ENCODE results near the gene SOAT2. TPM values are rescaled to one million over a fixed set of nuclear protein-coding genes. Genes with fewer than 3 reads are reported as not detected.

SOAT2 gene
- polyA plus RNA-seq, 2 donors: 0.14 to 0.16 TPM

GRCh38 chr12:53171725-53172329, 68.5 kb downstream of the SOAT2 start:
- Histone ChIP-seq H3K9me3 (ENCODE audit: control insufficient read depth in 2 of 2, insufficient read depth in 1 of 2, low read depth in 1 of 2, low read length in 1 of 2) (no peaks in the 10 kb centered on the region), H3K36me3 (ENCODE audit: control insufficient read depth in 2 of 2, insufficient read depth in 2 of 2, low read length in 1 of 2) (peaks cover 4 to 11% of the 10 kb centered on the region in 2 donors), H3K27ac (ENCODE audit: low read depth in 2 of 2, low read length in 1 of 2) (no peak overlapping the region), H3K4me1 (ENCODE audit: control insufficient read depth in 2 of 2, insufficient read depth in 2 of 2, low read length in 1 of 2) (no peaks in the 10 kb centered on the region), H3K27me3 (ENCODE audit: control insufficient read depth in 1 of 2, insufficient read depth in 2 of 2, low read length in 2 of 2) (no peaks in the 10 kb centered on the region), H3K4me3 (ENCODE audit: low read depth in 1 of 2, low read length in 2 of 2) (no peak overlapping the region)
- 48 to 57% methylated on average over 10 of the region's 10 CpGs for WGBS, 2 donors

DNA sequence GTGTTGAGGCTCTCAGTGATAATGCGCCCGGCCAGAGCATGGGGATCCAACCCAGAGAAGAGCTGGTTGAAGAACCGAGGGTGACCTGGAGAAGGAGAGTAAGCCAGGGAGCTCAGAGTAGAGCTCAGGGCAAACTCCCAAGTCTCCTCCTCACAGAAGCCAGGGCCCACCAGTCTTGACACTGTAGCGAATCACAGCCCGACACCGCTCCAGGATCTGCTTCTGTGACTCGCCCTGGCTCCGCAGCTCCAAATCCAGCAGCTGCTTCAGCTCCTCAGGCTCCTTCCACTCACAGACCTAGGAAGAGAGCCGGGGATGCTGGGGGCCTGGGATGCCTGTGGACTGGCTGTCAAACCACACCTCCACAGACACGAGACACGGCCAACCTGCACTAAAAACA, 69.1 kb downstream of the SOAT2 start:
- no peak overlapping the region for H3K4me3 ChIP-seq (ENCODE audit: low read depth in 1 of 2, low read length in 2 of 2)
- H3K27ac ChIP-seq (ENCODE audit: low read depth in 2 of 2, low read length in 1 of 2): no peak overlapping the region
- H3K4me1 ChIP-seq (ENCODE audit: control insufficient read depth in 2 of 2, insufficient read depth in 2 of 2, low read length in 1 of 2): no peaks in the 10 kb centered on the region
- no peaks in the 10 kb centered on the region for H3K27me3 ChIP-seq (ENCODE audit: control insufficient read depth in 1 of 2, insufficient read depth in 2 of 2, low read length in 2 of 2)
- WGBS, 2 donors: 88 to 90% methylated on average over 11 of the region's 11 CpGs
- peaks cover 4 to 11% of the 10 kb centered on the region in 2 donors for H3K36me3 ChIP-seq (ENCODE audit: control insufficient read depth in 2 of 2, insufficient read depth in 2 of 2, low read length in 1 of 2)
- no peaks in the 10 kb centered on the region for H3K9me3 ChIP-seq (ENCODE audit: control insufficient read depth in 2 of 2, insufficient read depth in 1 of 2, low read depth in 1 of 2, low read length in 1 of 2)

GRCh38 chr12:53173085-53173715, 69.9 kb downstream of the SOAT2 start:
- Histone ChIP-seq H3K27ac (ENCODE audit: low read depth in 2 of 2, low read length in 1 of 2) (no peak overlapping the region), H3K4me3 (ENCODE audit: low read depth in 1 of 2, low read length in 2 of 2) (no peak overlapping the region), H3K9me3 (ENCODE audit: control insufficient read depth in 2 of 2, insufficient read depth in 1 of 2, low read depth in 1 of 2, low read length in 1 of 2) (no peaks in the 10 kb centered on the region), H3K36me3 (ENCODE audit: control insufficient read depth in 2 of 2, insufficient read depth in 2 of 2, low read length in 1 of 2) (peaks cover 4 to 11% of the 10 kb centered on the region in 2 donors), H3K4me1 (ENCODE audit: control insufficient read depth in 2 of 2, insufficient read depth in 2 of 2, low read length in 1 of 2) (no peaks in the 10 kb centered on the region), H3K27me3 (ENCODE audit: control insufficient read depth in 1 of 2, insufficient read depth in 2 of 2, low read length in 2 of 2) (no peaks in the 10 kb centered on the region)
- WGBS, 2 donors: 90 to 91% methylated on average over 10 of the region's 10 CpGs

Other genes starting within 250 kb of the SOAT2 start
- gene KRT8, start 198.4 kb upstream of the SOAT2 start, polyA plus RNA-seq: 100 to 1,000 TPM in 1 of 2 donors, 10 to 100 TPM in 1; 38.7 to 105 TPM
- gene KRT18, start 154.4 kb upstream of the SOAT2 start, polyA plus RNA-seq: 100 to 1,000 TPM; 101 to 256 TPM
- gene EIF4B, start 97.0 kb upstream of the SOAT2 start, polyA plus RNA-seq: 100 to 1,000 TPM in 1 of 2 donors, 10 to 100 TPM in 1; 58.8 to 102 TPM
- 10 to 100 TPM; 32.9 to 48.6 TPM for gene TNS2, start 53.4 kb upstream of the SOAT2 start, polyA plus RNA-seq
- 10 to 100 TPM; 16.1 to 24.1 TPM for gene SPRYD3, start 24.1 kb upstream of the SOAT2 start, polyA plus RNA-seq
- gene IGFBP6, start 5.8 kb upstream of the SOAT2 start, polyA plus RNA-seq: 10 to 100 TPM; 40.8 to 59.1 TPM
- gene ZNF740, start 77.2 kb downstream of the SOAT2 start, polyA plus RNA-seq: 1 to 10 TPM; 4.7 to 5.3 TPM
- 10 to 100 TPM; 25.6 to 63.7 TPM for gene CSAD, start 77.4 kb downstream of the SOAT2 start, polyA plus RNA-seq
- 1 to 10 TPM; 7.5 to 8.0 TPM for gene ITGB7, start 103.8 kb downstream of the SOAT2 start, polyA plus RNA-seq
- 100 to 1,000 TPM in 1 of 2 donors, 10 to 100 TPM in 1; 84.8 to 104 TPM for gene RARG, start 128.7 kb downstream of the SOAT2 start, polyA plus RNA-seq
- 10 to 100 TPM; 43.8 to 66.1 TPM for gene ESPL1, start 164.8 kb downstream of the SOAT2 start, polyA plus RNA-seq
- gene PFDN5, start 192.1 kb downstream of the SOAT2 start, polyA plus RNA-seq: 100 to 1,000 TPM; 612 to 762 TPM
- gene MYG1, start 196.2 kb downstream of the SOAT2 start, polyA plus RNA-seq: 10 to 100 TPM; 41.8 to 75.0 TPM
- 10 to 100 TPM; 31.4 to 41.2 TPM for gene AAAS, start 218.1 kb downstream of the SOAT2 start, polyA plus RNA-seq
- not detected for gene SP7, start 232.9 kb downstream of the SOAT2 start, polyA plus RNA-seq